Measurements from ENCODE around the gene ZNF773.
"Not testable (repeated sequence)": the region's sequence is repeated elsewhere in the genome, so short reads cannot be mapped to it uniquely, and the experiment has no call there.

ZNF773 gene

DNA sequence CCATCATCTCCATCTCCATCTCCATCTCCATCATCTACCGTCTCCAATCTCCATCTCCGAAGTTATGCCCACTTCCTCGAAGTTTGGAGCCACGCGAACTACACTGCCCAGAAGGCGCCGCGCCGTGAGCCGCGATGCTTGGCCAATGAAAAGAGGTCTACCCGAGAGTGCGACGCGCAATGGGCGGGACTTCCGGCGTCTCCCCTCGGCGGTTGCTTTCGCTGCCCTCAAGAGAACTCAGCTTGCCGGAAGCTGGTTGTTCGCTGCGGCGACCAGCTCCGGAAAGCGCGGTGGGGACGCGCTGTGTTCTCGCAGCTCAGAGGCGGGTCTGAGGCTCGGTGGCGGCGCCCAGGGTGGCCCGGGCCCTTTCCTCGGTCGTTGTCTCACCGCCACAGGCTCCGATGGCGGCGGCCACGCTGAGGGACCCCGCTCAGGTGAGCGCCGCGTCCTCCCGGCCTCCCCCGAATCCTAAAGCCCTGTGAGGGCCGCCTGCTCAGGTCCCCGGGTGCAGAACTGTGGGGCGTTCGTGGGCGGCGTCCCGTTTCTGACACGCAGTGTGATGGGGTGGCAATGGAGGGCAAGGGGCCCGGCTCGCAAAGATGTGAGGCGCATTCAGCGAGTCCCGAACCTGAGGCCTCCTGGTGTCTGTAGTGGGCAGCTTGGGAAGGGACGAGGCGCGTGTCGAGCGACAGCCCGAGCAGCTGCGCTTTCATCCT is at the start of gene ZNF773:
Gene ZNF773, plus strand, starts transcription at position 259 of the 716 bp plus-strand sequence. Its CDS starts 143 bp downstream, at position 402.
- in situ Hi-C loops (cut with MboI; ENCODE audit: low sequenced_read_pairs) = not testable (repeated sequence)

DNA sequence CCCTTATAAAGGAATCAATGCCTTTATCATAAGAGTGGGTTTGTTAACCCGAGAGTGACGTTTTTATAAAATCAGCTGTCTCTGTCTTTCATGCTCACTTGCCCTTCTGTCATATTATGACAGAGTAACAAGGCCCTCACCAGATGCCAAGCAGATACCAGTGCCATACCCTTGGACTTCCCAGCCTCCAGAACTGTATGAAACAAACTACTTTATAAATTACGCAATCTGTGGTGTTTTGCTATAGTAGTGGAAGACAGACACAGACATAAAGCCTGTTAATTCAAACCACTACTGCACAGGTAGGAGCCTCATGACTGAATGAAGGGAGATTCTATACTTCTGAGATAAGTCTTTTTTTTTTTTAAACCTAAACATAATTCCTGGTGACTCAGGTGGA is 47.4 kb upstream of the ZNF773 start:
- in situ Hi-C loops (cut with MboI; ENCODE audit: low sequenced_read_pairs) = no loop called here

DNA sequence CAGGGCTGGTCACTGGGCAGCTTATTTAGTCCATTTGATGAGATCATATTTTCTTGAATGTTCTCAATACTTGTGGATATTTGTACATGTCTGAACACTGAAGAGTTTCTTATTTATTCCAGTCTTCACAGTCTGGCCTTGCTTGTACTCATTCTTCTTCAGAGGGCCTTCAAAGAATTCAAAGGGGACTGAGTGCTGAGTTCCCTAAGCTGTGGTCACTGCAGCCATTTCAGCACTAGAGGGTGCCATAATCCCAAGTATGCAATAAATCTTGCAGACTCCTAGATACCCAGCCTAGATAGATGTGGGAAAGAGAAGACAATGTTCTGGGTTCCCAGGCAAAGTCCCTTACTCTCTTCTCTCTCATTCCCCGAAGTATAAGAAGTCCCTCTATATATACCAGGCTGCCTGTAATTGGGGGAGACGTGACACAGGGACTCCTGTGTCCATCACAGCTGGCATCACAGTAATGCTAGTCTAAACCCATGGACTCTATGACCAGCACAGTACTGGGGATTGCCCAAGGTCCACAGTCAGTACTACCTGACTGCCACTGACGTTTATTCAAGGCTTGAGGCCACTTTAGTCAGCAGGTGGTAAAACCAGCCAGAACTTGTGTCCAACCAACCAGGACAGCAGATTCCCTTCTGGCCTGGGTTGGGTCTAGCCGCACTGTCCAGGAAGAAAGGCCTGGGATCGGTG is 33.9 kb upstream of the ZNF773 start:
- in situ Hi-C loops (cut with MboI; ENCODE audit: low sequenced_read_pairs) = no loop called here

DNA sequence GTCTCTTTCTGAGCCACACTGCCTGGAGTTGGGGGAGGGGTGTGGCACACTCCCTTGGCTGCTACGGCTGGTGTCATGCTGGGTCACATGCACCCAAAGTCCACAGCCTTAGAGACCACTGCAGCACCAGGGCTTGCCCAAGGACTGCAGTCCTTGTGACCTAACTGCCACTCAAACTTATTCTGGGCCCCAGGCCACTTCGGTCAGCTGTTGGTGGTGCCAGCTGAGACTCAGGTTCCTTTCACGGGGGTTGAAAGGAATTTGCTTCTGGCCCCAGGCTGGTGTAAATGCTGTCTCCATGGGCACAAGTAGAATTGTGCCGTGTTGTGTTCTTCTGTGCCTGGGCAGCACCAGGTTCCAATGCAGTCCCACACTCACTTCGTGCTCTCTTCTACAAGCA is 33.2 kb upstream of the ZNF773 start:
- in situ Hi-C loops (cut with MboI; ENCODE audit: low sequenced_read_pairs) = no loop called here

DNA sequence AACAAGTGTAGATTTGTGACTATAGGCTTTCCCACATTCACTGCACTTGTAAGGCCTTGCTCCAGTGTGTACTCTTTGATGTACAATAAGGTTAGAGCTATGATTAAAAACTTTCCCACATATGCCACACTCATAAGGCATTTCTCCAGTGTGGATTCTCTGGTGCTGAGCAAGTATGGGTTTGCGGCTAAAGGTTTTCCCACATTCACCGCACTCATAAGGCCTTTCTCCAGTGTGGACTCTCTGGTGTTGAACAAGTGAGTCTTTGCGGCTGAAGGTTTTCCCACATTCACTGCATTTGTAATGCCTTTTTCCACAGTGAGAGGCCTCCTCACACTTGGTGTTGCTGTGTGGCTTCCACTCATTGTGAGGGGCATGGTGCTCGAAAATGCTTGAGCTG is 26.1 kb upstream of the ZNF773 start:
- in situ Hi-C loops (cut with MboI; ENCODE audit: low sequenced_read_pairs) = no loop called here

DNA sequence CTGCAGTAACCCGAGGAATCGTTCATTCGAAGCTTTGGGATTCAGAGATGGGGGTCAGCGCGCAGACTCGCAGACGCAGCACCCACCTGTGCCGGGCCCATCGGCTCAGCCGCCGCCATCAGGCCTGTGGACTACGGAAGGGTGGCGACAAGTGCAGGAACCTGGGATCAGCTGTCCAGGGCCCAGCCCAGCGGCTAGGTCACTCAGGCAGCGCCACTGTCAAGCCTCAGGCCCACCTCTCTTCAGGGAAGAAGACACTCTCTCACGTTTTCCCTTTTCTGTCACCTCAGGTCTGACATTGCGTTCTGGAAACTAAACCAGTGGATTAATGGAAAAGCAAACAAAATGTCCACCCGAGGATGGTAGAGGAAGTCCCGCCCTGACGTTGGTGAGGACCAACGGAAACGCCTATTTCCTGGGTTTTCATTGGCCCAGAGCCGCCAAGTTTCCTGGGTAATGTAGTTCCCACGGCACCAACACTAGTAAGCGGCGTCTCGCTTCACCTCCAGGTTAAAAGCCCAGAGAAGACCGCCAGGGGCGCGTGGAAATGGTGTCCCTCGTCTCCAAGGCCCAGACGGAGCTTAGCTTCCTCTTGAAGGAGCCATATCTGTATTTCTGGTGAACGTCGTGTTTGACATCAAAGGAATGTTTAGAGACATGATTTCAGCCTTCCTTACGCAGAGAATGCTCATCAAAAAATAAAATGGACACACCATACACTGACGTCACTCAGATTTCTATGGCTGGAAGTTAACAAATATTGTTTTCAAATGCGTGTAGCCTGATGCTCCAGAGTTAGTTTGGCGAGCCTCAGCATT is 22.3 kb upstream of the ZNF773 start, which contains the start of gene ZNF772:
Gene ZNF772, minus strand, starts transcription at position 376 of the 818 bp plus-strand sequence. Its CDS starts 257 bp downstream, at position 119.
- in situ Hi-C loops (cut with MboI; ENCODE audit: low sequenced_read_pairs) = no loop called here

DNA sequence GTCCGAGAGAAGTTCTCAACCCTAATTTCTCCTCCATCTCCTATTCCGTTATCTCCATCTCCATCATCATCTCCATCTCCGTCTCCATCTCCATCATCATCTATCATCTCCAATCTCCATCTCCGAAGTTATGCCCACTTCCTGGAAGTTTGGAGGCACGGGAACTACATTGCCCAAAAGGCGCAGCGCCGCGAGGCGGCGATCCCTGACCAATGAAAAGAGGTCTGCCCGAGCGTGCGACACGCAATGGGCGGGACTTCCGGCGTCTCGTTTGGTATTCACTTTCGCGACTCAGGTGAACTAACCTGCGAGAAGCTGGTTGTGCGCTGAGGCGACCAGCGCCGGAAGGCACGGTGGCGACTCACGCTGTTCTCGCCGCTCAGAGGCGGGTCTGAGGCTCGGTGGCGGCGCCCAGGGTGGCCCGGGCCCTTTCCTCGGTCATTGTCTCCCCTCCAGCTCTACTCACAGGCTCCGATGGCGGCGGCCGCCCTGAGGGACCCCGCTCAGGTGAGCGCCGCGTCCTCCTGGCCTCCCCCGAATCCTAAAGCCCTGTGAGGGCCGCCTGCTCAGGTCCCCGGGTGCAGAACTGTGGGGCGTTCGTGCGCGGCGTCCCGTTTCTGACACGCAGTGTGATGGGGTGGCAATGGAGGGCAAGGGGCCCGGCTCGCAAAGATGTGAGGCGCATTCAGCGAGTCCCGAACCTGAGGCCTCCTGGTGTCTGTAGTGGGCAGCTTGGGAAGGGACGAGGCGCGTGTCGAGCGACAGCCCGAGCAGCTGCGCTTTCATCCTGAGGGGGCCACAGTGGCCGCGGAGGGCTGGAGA is 12.1 kb upstream of the ZNF773 start, which contains the start of gene ZNF419:
Gene ZNF419, plus strand, starts transcription at position 274 of the 822 bp plus-strand sequence. Its CDS starts 201 bp downstream, at position 475.
- in situ Hi-C loops (cut with MboI; ENCODE audit: low sequenced_read_pairs) = not testable (repeated sequence)

DNA sequence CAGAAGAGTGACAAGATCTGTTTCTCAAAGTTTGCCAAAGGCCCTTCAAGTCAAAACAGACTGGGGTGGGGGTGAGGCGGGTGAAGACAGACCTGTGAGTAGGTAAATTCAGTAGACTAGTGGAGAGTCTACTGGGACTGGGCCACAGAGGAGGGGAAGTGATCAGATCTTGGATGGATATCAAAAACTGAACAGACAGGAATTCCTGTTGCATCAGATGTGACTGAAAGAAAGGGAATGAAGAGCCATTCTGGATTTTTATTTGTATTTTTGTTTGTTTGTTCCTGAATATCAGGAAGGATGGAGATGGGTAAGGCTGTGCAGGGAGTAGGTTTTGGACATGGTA is 11.5 kb upstream of the ZNF773 start:
- in situ Hi-C loops (cut with MboI; ENCODE audit: low sequenced_read_pairs) = not testable (repeated sequence)

DNA sequence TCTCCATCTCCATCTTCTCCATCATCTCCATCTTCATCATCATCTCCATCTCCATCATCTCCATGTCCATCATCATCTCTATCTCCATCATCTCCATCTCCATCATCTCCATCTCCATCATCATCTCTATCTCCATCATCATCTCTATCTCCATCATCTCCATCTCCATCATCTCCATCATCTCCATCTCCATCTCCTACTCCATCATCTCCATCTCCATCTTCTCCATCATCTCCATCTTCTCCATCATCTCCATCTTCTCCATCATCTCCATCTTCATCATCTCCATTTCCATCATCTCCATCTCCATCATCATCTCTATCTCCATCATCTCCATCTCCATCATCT is 432 bp upstream of the ZNF773 start:
- in situ Hi-C loops (cut with MboI; ENCODE audit: low sequenced_read_pairs) = not testable (repeated sequence)

DNA sequence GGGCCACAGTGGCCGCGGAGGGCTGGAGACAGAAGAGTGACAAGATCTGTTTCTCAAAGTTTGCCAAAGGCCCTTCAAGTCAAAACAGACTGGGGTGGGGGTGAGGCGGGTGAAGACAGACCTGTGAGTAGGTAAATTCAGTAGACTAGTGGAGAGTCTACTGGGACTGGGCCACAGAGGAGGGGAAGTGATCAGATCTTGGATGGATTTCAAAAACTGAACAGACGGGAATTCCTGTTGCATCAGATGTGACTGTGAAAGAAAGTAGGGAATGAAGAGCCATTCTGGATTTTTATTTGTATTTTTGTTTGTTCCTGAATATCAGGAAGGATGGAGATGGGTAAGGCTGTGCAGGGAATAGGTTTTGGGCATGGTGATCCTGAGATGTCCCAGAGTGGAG is 662 bp downstream of the ZNF773 start:
- in situ Hi-C loops (cut with MboI; ENCODE audit: low sequenced_read_pairs) = not testable (repeated sequence)

DNA sequence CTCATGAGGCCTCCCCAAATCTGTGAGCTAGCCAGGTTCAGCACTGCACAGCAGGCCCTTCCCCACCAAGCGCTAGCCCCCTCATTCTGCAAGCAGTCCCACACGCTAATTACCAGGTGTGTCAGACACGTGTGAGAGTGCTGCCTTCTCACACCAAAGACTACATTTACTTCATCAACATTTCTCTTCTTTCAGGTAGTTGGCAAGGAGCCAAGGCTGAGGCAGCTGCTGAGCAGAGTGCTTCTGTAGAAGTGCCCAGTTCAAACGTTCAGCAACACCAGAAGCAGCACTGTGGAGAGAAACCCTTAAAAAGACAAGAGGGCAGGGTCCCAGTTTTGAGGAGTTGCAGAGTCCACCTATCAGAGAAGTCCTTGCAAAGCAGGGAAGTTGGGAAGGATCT is 6.4 kb downstream of the ZNF773 start:
- in situ Hi-C loops (cut with MboI; ENCODE audit: low sequenced_read_pairs) = no loop called here

DNA sequence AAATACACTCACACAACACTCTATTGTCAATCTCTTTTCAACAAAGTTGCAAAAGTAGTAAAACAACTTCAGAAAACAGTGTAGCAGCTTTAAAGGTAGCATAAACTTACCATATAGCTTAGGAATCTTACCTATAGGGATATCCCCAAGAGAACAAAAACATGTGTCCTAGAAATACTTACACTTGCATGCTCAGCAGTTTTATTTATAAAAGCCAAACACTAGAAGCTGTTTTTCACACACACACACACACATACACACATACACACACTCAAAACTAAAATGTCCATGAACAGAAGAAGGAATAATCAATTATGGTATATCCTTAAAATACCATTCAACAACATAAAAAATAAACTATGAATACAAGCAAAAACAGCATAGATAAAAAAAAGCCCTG is 11.7 kb downstream of the ZNF773 start:
- in situ Hi-C loops (cut with MboI; ENCODE audit: low sequenced_read_pairs) = no loop called here

DNA sequence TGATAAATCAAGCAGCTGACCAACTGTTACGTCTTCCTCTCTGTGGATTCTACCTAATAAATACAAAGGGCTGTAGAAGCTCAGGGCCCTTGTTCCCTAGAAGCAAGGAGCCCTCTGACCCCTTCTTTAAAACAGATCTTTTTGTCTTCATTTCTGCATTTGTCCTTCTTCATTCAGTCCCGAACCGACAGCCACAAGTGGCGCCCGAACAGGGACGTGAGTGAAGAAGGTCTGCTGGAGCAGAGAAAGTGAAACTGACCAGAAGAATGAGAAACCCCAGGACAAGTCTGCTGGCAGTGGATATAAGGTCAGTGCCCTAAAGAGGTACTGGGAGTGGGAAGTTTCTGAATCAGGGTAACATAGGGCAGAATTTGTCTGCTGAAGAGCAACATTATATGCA is 13.1 kb downstream of the ZNF773 start:
- in situ Hi-C loops (cut with MboI; ENCODE audit: low sequenced_read_pairs) = no loop called here

DNA sequence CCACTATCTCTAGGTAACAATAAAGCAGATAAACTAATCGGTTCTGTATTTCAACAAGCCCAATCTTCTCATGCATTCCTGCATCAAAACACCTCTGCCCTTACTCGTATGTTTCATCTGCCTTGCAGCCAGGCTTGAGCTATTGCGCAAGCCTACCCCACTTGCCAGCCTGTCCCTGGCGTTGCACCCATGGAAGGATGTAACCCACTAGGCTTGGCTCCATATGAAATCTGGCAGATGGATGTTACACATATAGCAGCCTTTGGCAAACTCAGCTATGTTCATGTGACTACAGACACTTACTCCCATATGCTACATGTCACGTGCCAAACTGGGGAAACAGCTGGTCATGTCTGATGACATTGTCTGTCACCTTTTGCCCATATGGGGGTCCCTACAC is 15.5 kb downstream of the ZNF773 start:
- in situ Hi-C loops (cut with MboI; ENCODE audit: low sequenced_read_pairs) = no loop called here

DNA sequence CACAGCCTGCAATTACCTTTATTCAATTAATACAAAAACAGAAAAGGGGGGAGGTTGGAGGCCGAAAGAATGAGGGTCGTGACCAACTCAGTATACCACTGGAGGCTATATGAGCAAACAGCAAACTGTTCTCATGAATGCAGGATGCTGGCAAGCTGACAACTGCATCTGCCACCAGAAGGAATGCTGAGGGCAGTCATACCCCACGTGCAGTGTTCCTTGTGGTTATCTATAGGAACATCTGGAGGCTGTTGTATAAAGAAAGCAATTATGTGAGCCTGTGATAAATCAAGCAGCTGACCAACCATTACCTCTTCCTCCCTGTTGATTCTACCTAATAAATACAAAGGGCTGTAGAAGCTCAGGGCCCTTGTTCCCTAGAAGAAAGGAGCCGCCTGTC is 18.3 kb downstream of the ZNF773 start:
- in situ Hi-C loops (cut with MboI; ENCODE audit: low sequenced_read_pairs) = not testable (repeated sequence)

DNA sequence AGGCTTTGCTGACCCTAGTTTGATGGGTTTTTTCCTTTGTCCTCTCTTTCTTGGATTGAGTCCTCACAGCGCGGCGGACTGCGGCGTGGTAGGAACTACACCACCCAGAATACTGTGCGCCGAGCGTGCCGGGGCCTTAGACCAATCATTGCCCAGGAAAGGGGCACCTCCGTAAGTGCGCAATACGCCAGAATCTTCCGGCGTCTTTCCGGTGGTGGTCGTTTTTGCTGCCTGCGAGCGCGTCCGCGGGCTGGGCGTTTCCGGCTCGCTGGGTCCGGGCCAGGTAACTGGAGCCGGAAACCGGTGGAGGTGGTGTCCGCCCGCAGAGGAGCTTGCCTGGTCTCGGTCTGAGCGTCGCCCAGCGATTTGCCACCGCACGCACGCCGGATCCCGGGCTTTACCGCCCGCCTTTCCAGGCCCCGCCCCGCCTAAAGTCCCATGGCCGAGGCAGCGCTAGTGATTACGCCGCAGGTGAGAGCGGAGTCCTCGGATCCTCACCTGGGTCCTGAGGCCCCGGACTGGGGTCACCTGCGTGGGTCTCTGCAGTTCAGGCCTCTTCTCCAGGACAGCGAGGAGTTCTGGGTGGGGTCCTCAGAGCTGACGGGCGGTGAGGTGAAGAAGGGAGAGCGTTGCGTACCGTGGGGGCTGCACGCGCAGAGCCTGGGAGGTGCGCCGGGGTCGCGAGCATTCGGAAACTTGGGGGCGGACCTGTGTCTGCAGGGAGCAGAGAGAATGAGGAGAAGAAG is 27.6 kb downstream of the ZNF773 start, which contains the start of gene ZNF549:
Gene ZNF549, plus strand, starts transcription at position 221 of the 746 bp plus-strand sequence. Its CDS starts 218 bp downstream, at position 439.
- in situ Hi-C loops (cut with MboI; ENCODE audit: low sequenced_read_pairs) = no loop called here

DNA sequence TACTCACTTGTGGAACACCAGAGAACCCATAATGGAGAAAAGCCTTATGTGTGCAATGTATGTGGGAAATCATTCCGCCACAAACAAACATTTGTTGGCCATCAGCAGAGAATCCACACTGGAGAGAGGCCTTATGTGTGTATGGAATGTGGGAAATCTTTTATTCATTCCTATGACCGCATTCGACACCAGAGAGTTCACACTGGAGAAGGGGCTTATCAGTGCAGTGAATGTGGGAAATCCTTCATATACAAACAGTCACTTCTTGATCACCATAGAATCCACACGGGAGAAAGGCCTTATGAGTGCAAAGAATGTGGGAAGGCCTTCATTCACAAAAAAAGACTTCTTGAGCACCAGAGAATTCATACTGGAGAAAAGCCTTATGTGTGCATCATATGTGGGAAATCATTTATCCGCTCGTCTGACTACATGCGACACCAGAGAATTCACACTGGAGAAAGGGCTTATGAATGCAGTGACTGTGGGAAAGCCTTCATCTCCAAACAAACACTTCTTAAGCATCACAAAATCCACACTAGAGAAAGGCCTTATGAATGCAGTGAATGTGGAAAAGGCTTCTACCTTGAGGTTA is 38.3 kb downstream of the ZNF773 start:
- in situ Hi-C loops (cut with MboI; ENCODE audit: low sequenced_read_pairs) = no loop called here

DNA sequence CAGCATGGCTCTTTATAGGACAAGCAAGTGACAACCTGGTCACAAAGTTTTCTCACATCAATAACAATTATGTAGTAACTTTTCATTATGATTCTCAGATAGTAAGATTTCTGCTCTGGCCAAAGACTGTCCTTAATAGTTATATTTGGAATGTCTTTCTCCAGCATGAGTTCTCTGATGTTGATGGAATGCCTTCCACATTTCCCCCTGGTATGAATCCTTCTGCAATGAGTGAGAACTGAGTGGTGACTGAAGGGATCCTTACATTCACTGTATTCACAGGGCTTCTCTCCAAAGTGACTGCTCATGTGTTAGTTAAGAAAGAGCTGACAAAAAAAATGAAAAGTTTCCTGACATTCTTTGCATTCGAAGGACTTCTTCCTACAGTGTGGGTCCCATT is 46.8 kb downstream of the ZNF773 start:
- in situ Hi-C loops (cut with MboI; ENCODE audit: low sequenced_read_pairs) = no loop called here

DNA sequence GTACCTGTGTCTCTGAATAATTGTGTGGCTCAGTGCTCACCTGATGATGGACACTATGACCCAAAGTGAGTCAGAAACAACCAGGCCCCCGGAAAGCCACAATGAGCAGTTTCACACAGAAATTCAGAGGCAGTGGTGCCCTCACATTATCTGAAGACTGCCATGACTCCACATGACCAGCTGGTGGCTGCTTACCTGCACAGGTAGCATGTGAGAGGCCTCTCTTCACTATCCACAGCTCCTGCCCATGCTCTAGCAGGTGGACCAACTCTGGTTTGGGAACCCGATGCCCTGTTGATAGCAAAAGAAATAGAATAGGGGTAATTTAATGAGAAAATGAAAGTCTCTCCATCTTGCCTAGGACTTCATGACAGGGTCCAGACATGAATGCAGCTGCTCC is 52.7 kb downstream of the ZNF773 start:
- in situ Hi-C loops (cut with MboI; ENCODE audit: low sequenced_read_pairs) = no loop called here

DNA sequence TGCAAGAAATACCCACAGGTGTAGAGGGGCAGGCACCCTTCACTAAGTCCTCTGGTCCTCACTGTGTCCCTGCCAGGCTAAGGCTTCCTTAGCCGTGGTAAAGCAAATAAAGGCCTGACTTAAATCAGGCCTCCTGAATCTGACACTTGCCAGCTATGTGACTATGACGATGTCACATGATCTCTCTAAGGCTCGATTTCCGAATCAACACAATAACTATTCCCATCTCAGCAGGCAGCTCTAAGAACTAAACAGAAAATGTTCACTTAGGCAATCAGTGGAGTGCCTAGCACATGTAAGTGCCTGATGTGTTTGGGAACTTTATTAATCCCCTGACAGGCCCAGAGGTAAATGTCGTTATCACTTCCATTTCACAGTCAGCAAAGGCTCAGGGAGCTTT is 57.9 kb downstream of the ZNF773 start:
- in situ Hi-C loops (cut with MboI; ENCODE audit: low sequenced_read_pairs) = no loop called here

Measured in HL-60/S4 treated with retinoic acid at 250 ng/mL for 4 days and 3 days (cell line).